SK-N-SH (cell line): ENCODE measurements around the gene GRB10. TPM values are rescaled to one million over a fixed set of nuclear protein-coding genes. Genes with fewer than 3 reads are reported as not detected.
A peak's percentile ranks its signal among the peaks of the same experiment; 100 is the strongest.

Source experiments
- CTCF ChIA-PET: fragments of 300-600, 350-600 bp; formaldehyde crosslinking; extraction: SDS; loops from one replicate; lab custom pipeline; 2021; lab: Yijun Ruan, JAX
- POLR2A ChIA-PET: fragments of 350-600 bp; sonication (Branson Sonifier 250); formaldehyde crosslinking; extraction: SDS; loops from one replicate; lab custom pipeline; 2020; ENCODE audit warnings: antibody characterized with exemption, inconsistent platforms; lab: Yijun Ruan, JAX
- DNase-seq: peaks from one replicate; pipeline ENCODE4 v3.0.0; 2012
- H2AFZ ChIP-seq: fragments of 200-600 bp; sonication (generic); 2 replicates; pipeline ENCODE4 v1.8.1; 2016; ENCODE audit warnings: antibody characterized with exemption, mild to moderate bottlenecking, low read depth
- H3F3A ChIP-seq: fragments of 200-600 bp; sonication (generic); replicated peaks from 2 replicates; pipeline ENCODE3; 2016; ENCODE audit warnings: antibody characterized with exemption, mild to moderate bottlenecking; ENCODE audit not compliant: insufficient read depth
- H3K27ac ChIP-seq, 2 experiments: fragments of 200-500 bp in 1 of 2; fragments of 200-600 bp in 1 of 2; sonication (Bioruptor generic) in 1 of 2; sonication (generic), shearing (Covaris generic) in 1 of 2; 2 replicates each; pipeline versions ENCODE4 v1.5.1 to v1.6.1; 2014 to 2016; ENCODE audit warnings: low read depth in 2 of 2, inconsistent platforms in 1 of 2, low read length in 1 of 2, mild to moderate bottlenecking in 1 of 2, mixed read lengths in 1 of 2
- H3K27me3 ChIP-seq: fragments of 200-600 bp; sonication (generic), shearing (Covaris generic); 2 replicates; pipeline ENCODE4 v1.6.1; 2016; ENCODE audit warnings: mixed run types; ENCODE audit not compliant: insufficient read depth
- H3K36me3 ChIP-seq, 2 experiments: fragments of 200-500 bp in 1 of 2; fragments of 200-600 bp in 1 of 2; sonication (Bioruptor generic) in 1 of 2; sonication (generic) in 1 of 2; replicated peaks in 1 of 2; 2 replicates each; pipeline versions ENCODE3 to v1.5.1; 2014 to 2016; ENCODE audit warnings: low read length in 1 of 2, mild to moderate bottlenecking in 1 of 2; ENCODE audit not compliant: insufficient read depth in 2 of 2, control insufficient read depth in 1 of 2
- H3K4me1 ChIP-seq, 2 experiments: fragments of 200-500 bp in 1 of 2; fragments of 200-600 bp in 1 of 2; sonication (Bioruptor generic) in 1 of 2; sonication (generic), shearing (Covaris generic) in 1 of 2; 2 replicates each; pipeline versions ENCODE4 v1.5.1 to v1.6.1; 2014 to 2016; ENCODE audit warnings: low read depth in 1 of 2, low read length in 1 of 2, mixed run types in 1 of 2; ENCODE audit not compliant: insufficient read depth in 2 of 2, control insufficient read depth in 1 of 2
- H3K4me2 ChIP-seq: fragments of 200-600 bp; sonication (generic), shearing (Covaris generic); 2 replicates; pipeline ENCODE4 v1.6.1; 2017; ENCODE audit warnings: mixed run types
- H3K4me3 ChIP-seq, 2 experiments: fragments of 200-500 bp in 1 of 2; fragments of 200-600 bp in 1 of 2; sonication (Bioruptor generic) in 1 of 2; sonication (generic), shearing (Covaris generic) in 1 of 2; 2 replicates each; pipeline versions ENCODE4 v1.5.1 to v1.8.1; 2014 to 2016; ENCODE audit warnings: low read depth in 2 of 2, inconsistent platforms in 1 of 2, low read length in 1 of 2, mild to moderate bottlenecking in 1 of 2, mixed read lengths in 1 of 2, moderate library complexity in 1 of 2
- H3K79me2 ChIP-seq: fragments of 200-600 bp; sonication (generic); 2 replicates; pipeline ENCODE4 v1.8.1; 2017; ENCODE audit warnings: mild to moderate bottlenecking; ENCODE audit not compliant: insufficient read depth
- H3K9ac ChIP-seq: fragments of 200-600 bp; sonication (generic); 2 replicates; pipeline ENCODE4 v1.6.1; 2017; ENCODE audit warnings: mixed run types
- H3K9me2 ChIP-seq: fragments of 200-600 bp; sonication (generic); 2 replicates; pipeline ENCODE4 v1.6.1; 2017; ENCODE audit warnings: mixed run types
- H3K9me3 ChIP-seq: fragments of 200-600 bp; sonication (generic); 2 replicates; pipeline ENCODE4 v1.6.1; 2017; ENCODE audit warnings: mixed run types, mild to moderate bottlenecking, moderate library complexity
- H4K20me1 ChIP-seq: fragments of 200-600 bp; sonication (generic); 2 replicates; pipeline ENCODE4 v1.6.1; 2017; ENCODE audit warnings: mild to moderate bottlenecking, mixed run types; ENCODE audit not compliant: insufficient read depth
- CHD2 ChIP-seq: fragments of 150-350 bp; IDR thresholded peaks from 2 replicates; pipeline ENCODE4 v1.6.1; 2018; ENCODE audit warnings: low read length; ENCODE audit not compliant: partially characterized antibody
- CTCF ChIP-seq: fragments of 200-600 bp; sonication (generic); IDR thresholded peaks from 2 replicates; pipeline ENCODE4 v1.6.1; 2017; ENCODE audit warnings: antibody characterized with exemption, mild to moderate bottlenecking, moderate library complexity
- EZH2phosphoT487 ChIP-seq: fragments of 200-600 bp; sonication (generic); IDR thresholded peaks from 2 replicates; pipeline ENCODE4 v1.6.1; 2017; ENCODE audit warnings: low read depth, mixed run types, mild to moderate bottlenecking, antibody characterized with exemption, moderate library complexity, borderline replicate concordance
- FOXJ3 ChIP-seq: sonication (generic); formaldehyde crosslinking; IDR thresholded peaks from 2 replicates; pipeline ENCODE4 v1.5.1; 2020; ENCODE audit warnings: mild to moderate bottlenecking, missing genetic modification reagents
- FOXM1 ChIP-seq: IDR thresholded peaks from 2 replicates; pipeline ENCODE4 v1.4.0; 2012; ENCODE audit warnings: low read depth, mild to moderate bottlenecking
- GABPA ChIP-seq: IDR thresholded peaks from 2 replicates; pipeline ENCODE4 v1.4.0; 2012; ENCODE audit warnings: low read depth, mild to moderate bottlenecking
- MAX ChIP-seq: IDR thresholded peaks from 2 replicates; pipeline ENCODE4 v1.4.0; 2012; ENCODE audit warnings: low read depth
- MXI1 ChIP-seq: IDR thresholded peaks from 2 replicates; pipeline ENCODE4 v1.6.1; 2012; ENCODE audit warnings: mild to moderate bottlenecking, low read depth, low read length, improper control_type of control experiment
- NRF1 ChIP-seq: IDR thresholded peaks from 2 replicates; pipeline ENCODE4 v1.6.1; 2012; ENCODE audit warnings: low read depth, mild to moderate bottlenecking, low read length
- RFX5 ChIP-seq: IDR thresholded peaks from 2 replicates; pipeline ENCODE4 v1.6.1; 2012; ENCODE audit warnings: mild to moderate bottlenecking, improper control_type of control experiment, low read length
- TAF1 ChIP-seq: IDR thresholded peaks from 2 replicates; pipeline ENCODE4 v1.6.1; 2012; ENCODE audit warnings: low read depth, mild to moderate bottlenecking, low read length, moderate library complexity, borderline replicate concordance
- TCF12 ChIP-seq: IDR thresholded peaks from 2 replicates; pipeline ENCODE4 v1.4.0; 2012
- USF1 ChIP-seq: IDR thresholded peaks from 2 replicates; pipeline ENCODE4 v1.4.0; 2012; ENCODE audit warnings: low read depth, borderline replicate concordance
- YY1 ChIP-seq: IDR thresholded peaks from 2 replicates; pipeline ENCODE4 v1.4.0; 2012; ENCODE audit warnings: low read depth, mild to moderate bottlenecking
- WGBS: methylation state at CpG from one replicate; pipeline ENCODE4 v1.1.6; 2017; ENCODE audit warnings: low lambda C conversion rate; 5-methylcytosine and 5-hydroxymethylcytosine counted together
- polyA plus RNA-seq, 3 experiments: library from polyadenylated mRNA; depleted of rRNA; stranded (reverse); fragments of >200 nt; gene quantifications; 2 replicates each; pipeline ENCODE4 v1.2.3, GENCODE V29; 2012

GRB10 gene
- polyA plus RNA-seq, 1 of the 3 experiments (the other 2 are of a cell fraction): 5.1 TPM

- no peaks in the 10 kb centered on the region for H3K9me3 ChIP-seq
- no peaks in the 10 kb centered on the region for H3F3A ChIP-seq
- peaks cover 0 to 53% of the 10 kb centered on the region in 2 experiments; a peak in 2 of 4 replicates for H3K4me1 ChIP-seq
- no peaks in the 10 kb centered on the region for H3K36me3 ChIP-seq
- peak overlapping the region in 1 of 2 experiments; percentile 23; a peak in 1 of 4 replicates for H3K27ac ChIP-seq
- H2AFZ ChIP-seq: no peak overlapping the region
- no peak for TF ChIP-seq CTCF
- no peak for TF ChIP-seq RFX5
- no peak for TF ChIP-seq USF1
- no peak for TF ChIP-seq TCF12
- TF ChIP-seq EZH2phosphoT487: no peak
- TF ChIP-seq, all 33 proteins: peak for 0
- Histone ChIP-seq H3K27me3 (peaks cover 46% of the 10 kb centered on the region), H3K4me3 (peak overlapping the region in 1 of 2 experiments; percentile 3; a peak in 1 of 4 replicates), H4K20me1 (no peaks in the 10 kb centered on the region), H3K9me2 (no peaks in the 10 kb centered on the region), H3K79me2 (no peaks in the 10 kb centered on the region), H3K9ac (no peak overlapping the region), H3K4me2 (no peak overlapping the region)
- ChIA-PET POLR2A (interaction anchor here (0.5 to 4.2 kb wide), 5 partner anchors 11 to 89 kb away, joined by 3 to 24 read pairs (median 5); partner anchors contain the start of gene DDC), CTCF (interaction anchor here (0.5 to 3.9 kb wide), 7 partner anchors 10 to 886 kb away, joined by 3 to 27 read pairs (median 4); no protein-coding TSS in a partner anchor)
- no peak for DNase-seq
- 39% methylated on average over 12 of the region's 14 CpGs for WGBS
Measured at GRCh38 chr7:50554431-50555322, 228.0 kb downstream of the GRB10 start.

- Histone ChIP-seq H3K27ac (no peak overlapping the region; a peak in 1 of 4 replicates), H3K4me3 (no peak overlapping the region), H3K27me3 (peaks cover 39% of the 10 kb centered on the region), H3K9ac (no peak overlapping the region), H2AFZ (no peak overlapping the region), H3K36me3 (no peaks in the 10 kb centered on the region), H4K20me1 (no peaks in the 10 kb centered on the region), H3K4me2 (no peak overlapping the region), H3K4me1 (peaks cover 0 to 53% of the 10 kb centered on the region in 2 experiments; a peak in 2 of 4 replicates), H3K9me2 (no peaks in the 10 kb centered on the region), H3K9me3 (no peaks in the 10 kb centered on the region), H3F3A (no peaks in the 10 kb centered on the region), H3K79me2 (no peaks in the 10 kb centered on the region)
- no peak for DNase-seq
- ChIA-PET CTCF (interaction anchor here (2.0 to 3.9 kb wide), 2 partner anchors 46 to 86 kb away, joined by 6 to 27 read pairs; no protein-coding TSS in a partner anchor), POLR2A (interaction anchor here (0.7 to 4.2 kb wide), 3 partner anchors 21 to 57 kb away, joined by 3 to 24 read pairs (median 23); no protein-coding TSS in a partner anchor)
- no peak for TF ChIP-seq FOXM1
- no peak for TF ChIP-seq TAF1
- no peak for TF ChIP-seq TCF12
- no peak for TF ChIP-seq FOXJ3 (CRISPR knock-in tag)
- no peak for TF ChIP-seq YY1
- no peak for TF ChIP-seq MXI1
- no peak for TF ChIP-seq MAX
- TF ChIP-seq CHD2: no peak
- no peak for TF ChIP-seq NRF1
- no peak for TF ChIP-seq GABPA
- WGBS: 32% methylated on average over 3 of the region's 3 CpGs
Measured at GRCh38 chr7:50553973-50554372, 228.7 kb downstream of the GRB10 start.
